ENCODE data around the gene PYGM.

PYGM gene

DNA sequence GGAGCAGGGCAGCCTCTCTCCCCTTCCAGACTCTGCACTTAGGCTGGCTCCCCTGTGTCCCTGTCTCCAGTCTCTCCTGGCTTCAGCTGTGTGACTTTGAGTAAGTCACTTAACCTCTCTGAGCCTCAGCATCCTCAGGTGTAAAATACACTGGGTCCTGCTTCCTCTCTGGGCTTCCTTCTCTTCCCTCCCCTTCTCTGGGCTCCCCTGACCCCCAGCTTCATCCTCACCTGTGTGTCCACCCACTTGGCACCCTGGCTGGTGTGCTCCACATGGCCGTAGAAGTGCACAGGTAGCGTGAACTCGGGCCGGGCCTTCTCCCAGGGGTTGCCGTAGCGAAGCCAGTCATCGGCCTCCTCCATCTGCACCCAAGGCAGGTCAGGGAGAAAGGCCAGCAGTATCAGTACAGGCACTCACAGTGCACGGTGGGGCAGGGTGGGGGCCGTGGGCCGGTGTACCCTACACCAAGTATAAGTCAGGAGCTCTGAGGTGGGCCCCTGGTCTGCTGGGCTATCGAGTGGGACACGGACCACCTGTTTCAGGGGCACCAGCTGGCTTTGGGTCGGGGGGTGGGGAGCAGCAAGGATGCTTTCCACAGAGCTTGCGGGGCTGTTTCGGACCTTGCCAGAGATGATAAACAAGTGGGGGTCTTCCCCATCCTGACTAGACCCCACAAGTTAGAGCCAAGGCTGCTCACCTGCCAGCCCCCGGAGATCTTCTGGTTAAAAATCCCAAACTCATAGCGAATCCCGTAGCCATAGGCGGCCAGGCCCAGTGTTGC, 2.0 kb downstream of the PYGM start:
- TF ChIP-seq, protein P1, sequence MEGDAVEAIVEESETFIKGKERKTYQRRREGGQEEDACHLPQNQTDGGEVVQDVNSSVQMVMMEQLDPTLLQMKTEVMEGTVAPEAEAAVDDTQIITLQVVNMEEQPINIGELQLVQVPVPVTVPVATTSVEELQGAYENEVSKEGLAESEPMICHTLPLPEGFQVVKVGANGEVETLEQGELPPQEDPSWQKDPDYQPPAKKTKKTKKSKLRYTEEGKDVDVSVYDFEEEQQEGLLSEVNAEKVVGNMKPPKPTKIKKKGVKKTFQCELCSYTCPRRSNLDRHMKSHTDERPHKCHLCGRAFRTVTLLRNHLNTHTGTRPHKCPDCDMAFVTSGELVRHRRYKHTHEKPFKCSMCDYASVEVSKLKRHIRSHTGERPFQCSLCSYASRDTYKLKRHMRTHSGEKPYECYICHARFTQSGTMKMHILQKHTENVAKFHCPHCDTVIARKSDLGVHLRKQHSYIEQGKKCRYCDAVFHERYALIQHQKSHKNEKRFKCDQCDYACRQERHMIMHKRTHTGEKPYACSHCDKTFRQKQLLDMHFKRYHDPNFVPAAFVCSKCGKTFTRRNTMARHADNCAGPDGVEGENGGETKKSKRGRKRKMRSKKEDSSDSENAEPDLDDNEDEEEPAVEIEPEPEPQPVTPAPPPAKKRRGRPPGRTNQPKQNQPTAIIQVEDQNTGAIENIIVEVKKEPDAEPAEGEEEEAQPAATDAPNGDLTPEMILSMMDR (IDR thresholded peaks at IDR 0.05; ENCODE audit: insufficient read depth, missing control alignments): no peak
- DNase-seq (ENCODE audit: insufficient read length, low spot score) (no peak), FAIRE-seq (no peak)

DNA sequence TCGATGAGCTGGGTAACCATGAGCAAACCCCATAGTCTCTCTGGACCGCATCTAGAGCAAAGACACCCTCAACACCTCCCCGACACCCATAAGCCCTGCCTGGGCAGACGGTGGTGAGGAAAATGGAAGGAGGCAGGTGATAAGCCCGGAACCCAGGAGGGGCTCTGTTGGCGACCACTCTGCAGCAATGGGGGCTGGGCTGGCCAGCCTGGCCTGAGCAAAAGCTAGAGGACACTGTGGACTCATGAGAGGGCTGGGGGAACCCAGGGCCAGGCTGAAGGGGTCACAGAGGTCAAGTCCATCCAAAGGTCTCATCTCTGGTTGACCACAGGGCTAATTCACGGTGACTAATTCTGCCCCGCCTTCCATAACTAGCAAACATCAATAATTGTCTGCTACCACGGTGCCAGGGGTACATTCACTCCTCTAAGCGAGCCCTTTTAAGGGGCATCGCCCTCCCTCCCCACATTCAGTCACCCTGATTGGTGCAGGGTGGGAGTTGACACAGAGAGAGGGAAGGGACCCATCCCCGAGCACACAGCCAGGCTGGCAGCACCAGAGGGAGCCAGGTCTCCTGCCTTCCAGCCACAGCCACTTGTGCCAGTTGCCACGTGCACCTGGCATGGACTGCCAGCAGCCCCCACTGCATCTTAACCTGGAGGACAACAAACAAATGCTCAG, 4.0 kb downstream of the PYGM start:
- DNase-seq (ENCODE audit: insufficient read length, low spot score): no peak
- FAIRE-seq: no peak
- TF ChIP-seq, protein P1 (IDR thresholded peaks at IDR 0.05; ENCODE audit: insufficient read depth, missing control alignments): no peak

DNA sequence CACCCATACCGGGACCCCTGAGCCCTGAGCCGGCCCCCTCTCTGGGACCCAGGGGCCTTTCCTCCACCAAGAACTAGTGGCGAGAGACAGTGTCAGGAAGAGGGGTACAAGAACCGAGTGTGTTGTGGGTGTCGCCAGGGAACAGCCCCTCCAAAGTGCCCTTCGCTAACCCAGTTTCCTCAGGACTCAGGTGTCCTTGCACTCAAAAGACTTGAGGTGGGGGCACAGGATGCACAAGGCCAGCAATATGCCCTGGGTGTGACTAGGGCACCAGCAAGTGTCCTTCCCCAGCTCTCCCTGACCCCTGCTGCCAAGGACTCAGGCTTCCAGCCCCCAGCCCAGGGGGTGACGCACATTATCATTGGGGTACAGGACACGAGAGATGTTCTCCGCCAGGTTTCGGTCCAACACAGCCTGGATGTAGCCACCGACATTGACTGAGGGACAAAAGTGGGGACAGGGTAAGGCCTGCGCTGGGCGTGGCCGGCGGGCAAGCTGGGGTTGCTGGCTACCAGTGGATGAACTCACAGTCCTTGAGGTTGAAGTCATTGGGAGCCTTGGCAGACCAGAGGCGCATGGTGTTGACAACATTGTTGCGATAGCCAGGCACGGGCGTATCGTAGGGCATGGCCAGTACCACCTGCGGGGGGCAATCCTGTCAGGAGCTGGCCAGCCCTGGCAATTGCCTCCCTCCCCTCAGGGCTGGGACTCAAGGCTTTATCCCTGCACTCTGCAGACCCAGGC, 4.7 kb downstream of the PYGM start:
- FAIRE-seq (no peak), DNase-seq (ENCODE audit: insufficient read length, low spot score) (no peak)
- TF ChIP-seq, protein P1 (IDR thresholded peaks at IDR 0.05; ENCODE audit: insufficient read depth, missing control alignments): no peak

DNA sequence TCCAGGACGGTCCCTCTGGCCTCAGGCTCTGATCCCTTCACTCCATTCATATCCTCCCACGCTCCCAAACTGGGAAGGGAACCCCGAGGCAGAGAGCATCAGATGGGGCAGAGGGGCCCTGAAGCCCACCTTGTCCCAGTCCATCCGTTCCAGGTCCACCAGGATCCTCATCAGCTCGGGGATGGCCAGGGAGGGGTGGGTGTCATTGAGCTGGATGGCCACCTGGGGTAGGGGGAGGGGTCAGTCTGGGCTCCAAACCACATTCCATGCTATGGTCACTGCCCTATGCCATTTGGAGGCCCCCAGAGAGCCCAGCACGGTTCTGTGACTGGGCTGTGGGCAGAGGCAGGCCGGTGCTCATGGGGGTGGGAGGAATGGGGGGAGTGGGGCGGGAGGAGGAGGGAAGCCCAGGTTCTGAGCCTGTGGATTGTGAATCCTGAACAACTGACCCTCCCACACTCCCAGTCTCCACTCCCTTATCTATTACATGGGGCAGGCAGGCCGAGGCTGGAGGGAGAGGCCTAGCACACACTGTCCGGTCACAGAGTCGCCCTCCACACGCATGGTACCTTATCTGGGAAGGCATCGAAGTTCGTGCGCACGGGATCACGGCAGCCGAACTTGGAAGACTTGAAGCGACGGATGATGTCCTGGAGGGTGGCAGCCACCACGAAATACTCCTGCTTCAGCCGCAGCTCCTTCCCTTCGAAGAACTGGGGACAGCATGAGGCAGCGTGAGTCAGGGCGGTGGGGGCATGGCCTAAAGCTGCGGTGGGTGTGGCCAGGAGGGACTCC, 5.5 kb downstream of the PYGM start:
- TF ChIP-seq, protein P1 (IDR thresholded peaks at IDR 0.05; ENCODE audit: insufficient read depth, missing control alignments): no peak

DNA sequence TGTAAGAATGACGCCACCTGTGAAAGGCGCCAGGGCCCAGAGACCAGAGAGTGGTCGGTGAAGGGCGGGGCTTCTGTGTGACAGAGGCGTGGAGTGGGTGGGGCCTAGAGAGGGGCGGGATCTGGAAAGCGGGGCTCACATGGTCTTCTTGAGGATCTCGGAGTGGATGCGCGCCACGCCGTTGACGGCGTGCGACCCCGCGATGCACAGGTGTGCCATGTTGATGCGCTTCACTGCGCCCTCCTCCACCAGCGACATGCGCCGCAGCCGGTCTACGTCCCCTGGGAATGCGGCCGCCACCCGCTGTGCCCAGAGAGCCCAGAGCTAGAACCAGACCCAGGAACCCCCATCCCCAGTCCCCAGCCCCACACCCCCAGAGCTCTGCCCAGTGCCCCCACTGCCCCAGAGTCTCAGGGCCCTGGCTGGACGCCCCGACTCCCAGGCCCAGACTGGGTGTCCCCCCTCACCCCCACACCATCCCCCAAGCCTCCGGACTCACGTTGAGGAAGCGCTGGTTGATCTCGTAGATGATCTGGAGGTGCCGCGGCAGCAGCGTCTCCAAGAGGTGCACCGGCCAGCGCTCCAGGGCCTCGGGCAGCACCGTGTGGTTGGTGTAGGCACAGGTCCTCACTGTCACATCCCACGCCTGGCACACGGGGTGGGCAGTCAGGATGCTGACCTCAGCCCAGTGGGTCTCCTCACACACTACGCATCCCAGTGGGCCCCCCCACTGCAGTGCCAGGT, 6.2 kb downstream of the PYGM start:
- TF ChIP-seq, protein P1 (IDR thresholded peaks at IDR 0.05; ENCODE audit: insufficient read depth, missing control alignments): no peak
- DNase-seq (ENCODE audit: insufficient read length, low spot score): no peak
- no peak for FAIRE-seq

More for the DNA sequence above, 5.5 kb downstream of the PYGM start:
- DNase-seq (ENCODE audit: insufficient read length, low spot score): no peak
- no peak for FAIRE-seq

- TF ChIP-seq, protein P1 (IDR thresholded peaks at IDR 0.05; ENCODE audit: insufficient read depth, missing control alignments): no peak
- FAIRE-seq (no peak), DNase-seq (ENCODE audit: insufficient read length, low spot score) (no peak)
Measured at GRCh38 chr11:64753019-64753379, 6.8 kb downstream of the PYGM start.
